ENCODE data around the gene APH1B. TPM values are rescaled to one million over a fixed set of nuclear protein-coding genes. Genes with fewer than 3 reads are reported as not detected.

APH1B gene
- total RNA-seq, 1 donor from 2014 or later = 12.1 TPM

DNA sequence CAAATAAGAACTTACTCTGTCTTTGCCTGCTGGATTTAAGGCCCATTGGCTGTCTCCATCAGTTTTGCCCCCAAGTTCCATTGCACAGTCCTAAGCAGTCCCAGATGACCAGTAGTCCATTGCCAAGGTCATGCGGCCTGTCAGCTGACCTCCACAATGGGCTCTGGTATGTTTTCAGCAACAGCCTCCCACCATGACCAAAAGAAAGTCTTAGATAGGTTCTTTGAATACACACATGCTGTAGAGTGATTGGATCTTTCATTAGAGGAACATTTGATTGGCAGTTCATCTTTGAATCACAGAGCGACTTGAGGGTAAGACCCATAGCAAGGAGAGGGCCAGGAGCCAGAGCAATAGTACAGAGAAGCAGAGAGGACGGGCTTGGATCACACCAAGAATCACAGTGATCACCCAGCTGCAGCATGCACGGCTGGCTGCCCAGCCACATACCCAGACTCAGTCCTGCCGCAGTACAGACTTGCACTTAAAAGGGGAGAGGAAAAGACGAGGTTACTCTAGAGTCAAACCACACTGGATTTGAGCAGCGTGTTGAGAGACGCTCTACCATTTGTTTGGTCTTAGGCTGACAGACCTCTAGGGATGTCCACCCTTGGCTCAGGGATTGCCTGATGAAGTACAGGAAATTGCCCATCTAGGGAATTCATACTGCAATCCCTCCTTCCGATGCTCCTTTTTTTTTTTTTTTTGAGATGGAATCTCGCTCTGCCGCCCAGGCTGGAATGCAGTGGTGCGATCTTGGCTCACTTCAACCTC lies 50.4 kb downstream of the APH1B start:
- no peak overlapping the region for H3K4me3 ChIP-seq (ENCODE audit: low read depth, low read length)
- no peaks in the 10 kb centered on the region for H3K27me3 ChIP-seq (ENCODE audit: control insufficient read depth, insufficient read depth, low read length)
- no peak for DNase-seq (ENCODE audit: low read depth)
- TF ChIP-seq, protein P1, sequence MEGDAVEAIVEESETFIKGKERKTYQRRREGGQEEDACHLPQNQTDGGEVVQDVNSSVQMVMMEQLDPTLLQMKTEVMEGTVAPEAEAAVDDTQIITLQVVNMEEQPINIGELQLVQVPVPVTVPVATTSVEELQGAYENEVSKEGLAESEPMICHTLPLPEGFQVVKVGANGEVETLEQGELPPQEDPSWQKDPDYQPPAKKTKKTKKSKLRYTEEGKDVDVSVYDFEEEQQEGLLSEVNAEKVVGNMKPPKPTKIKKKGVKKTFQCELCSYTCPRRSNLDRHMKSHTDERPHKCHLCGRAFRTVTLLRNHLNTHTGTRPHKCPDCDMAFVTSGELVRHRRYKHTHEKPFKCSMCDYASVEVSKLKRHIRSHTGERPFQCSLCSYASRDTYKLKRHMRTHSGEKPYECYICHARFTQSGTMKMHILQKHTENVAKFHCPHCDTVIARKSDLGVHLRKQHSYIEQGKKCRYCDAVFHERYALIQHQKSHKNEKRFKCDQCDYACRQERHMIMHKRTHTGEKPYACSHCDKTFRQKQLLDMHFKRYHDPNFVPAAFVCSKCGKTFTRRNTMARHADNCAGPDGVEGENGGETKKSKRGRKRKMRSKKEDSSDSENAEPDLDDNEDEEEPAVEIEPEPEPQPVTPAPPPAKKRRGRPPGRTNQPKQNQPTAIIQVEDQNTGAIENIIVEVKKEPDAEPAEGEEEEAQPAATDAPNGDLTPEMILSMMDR (IDR thresholded peaks at IDR 0.05; ENCODE audit: insufficient read depth, low read length, poor library complexity, severe bottlenecking) = no peak
- no peaks in the 10 kb centered on the region for H3K36me3 ChIP-seq (ENCODE audit: control insufficient read depth, insufficient read depth, low read length)

DNA sequence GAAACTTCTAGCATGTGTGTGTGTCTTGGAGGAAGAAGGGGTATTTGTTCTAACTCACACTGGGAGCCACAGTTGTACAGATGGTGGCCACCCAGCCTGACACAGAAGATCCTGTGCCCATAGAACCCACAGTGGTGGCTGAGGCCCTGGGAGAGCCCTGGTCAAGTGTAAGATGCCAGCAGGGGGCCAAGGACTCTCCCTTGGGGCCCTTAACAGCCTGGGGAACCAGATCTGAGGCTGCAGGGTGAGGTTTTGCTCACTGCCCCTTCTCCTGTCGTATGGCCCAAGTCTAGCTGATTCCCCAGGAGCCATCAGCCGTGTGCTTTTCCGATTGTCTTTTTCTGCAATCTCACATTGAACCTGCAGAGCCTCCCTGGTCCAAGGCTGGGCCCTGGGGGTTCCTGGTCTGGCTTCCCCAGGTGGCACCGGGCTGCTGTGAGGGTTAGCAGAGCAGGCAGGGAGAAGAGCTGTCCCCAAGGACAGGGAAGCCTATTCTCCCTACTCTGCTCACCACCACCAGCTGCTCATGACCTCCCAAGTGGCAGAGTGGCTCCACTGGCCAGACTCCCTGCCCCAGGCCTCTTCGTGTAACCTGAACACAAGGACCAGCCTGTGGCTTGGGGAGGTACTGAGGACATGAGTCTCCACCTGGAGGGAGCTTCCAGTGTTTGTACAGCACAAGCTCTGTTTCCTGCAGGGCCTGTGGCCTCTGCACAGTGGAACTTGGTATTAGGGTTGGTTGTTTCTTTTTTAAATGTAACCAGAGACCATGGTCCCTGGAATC lies 52.4 kb downstream of the APH1B start:
- DNase-seq (ENCODE audit: low read depth) = no peak
- Histone ChIP-seq H3K4me3 (ENCODE audit: low read depth, low read length) (no peak overlapping the region), H3K36me3 (ENCODE audit: control insufficient read depth, insufficient read depth, low read length) (no peaks in the 10 kb centered on the region), H3K27me3 (ENCODE audit: control insufficient read depth, insufficient read depth, low read length) (no peaks in the 10 kb centered on the region)
- TF ChIP-seq, protein P1 (IDR thresholded peaks at IDR 0.05; ENCODE audit: insufficient read depth, low read length, poor library complexity, severe bottlenecking) = no peak

DNA sequence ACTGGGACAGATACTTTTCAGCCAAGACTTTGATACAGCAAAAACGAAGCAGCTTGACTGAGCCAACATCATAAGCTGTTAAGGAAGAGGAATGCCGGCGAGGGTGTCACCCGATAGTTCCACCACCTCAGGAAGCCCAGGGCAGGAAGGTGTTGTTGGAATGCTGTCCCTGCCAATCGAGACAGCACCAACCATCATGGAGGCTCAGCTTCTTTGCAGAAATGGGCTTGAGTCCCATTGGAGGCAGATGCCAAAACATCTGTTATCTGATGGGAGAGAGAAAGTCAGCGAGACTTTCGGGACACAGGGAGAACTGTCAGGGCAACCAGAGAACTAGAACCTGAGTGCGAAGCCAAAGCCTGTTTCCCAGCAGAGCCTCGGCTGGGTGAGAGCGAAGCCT lies 53.5 kb downstream of the APH1B start:
- TF ChIP-seq, protein P1 (IDR thresholded peaks at IDR 0.05; ENCODE audit: insufficient read depth, low read length, poor library complexity, severe bottlenecking) = no peak
- no peak for DNase-seq (ENCODE audit: low read depth)
- Histone ChIP-seq H3K36me3 (ENCODE audit: control insufficient read depth, insufficient read depth, low read length) (no peaks in the 10 kb centered on the region), H3K27me3 (ENCODE audit: control insufficient read depth, insufficient read depth, low read length) (no peaks in the 10 kb centered on the region), H3K4me3 (ENCODE audit: low read depth, low read length) (no peak overlapping the region)

DNA sequence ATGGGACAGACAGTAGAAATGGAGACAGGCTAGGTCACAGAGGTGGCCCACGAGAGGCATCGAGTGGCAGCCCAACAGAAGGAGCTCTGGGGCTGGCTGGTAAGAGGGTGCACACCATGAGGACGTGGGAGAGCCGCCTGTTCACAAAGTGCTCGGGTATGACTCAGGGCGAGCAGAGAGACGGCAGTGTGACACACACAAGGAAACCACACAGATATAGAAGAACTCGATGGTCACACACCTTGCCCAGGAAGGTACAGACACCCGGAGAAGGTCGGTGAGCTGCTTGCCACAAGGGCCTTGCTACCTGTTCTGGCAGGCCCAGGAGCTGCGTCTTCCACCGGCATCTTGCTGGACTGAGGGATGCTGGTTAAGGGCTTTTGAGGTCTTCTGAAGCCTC lies 54.1 kb downstream of the APH1B start:
- Histone ChIP-seq H3K36me3 (ENCODE audit: control insufficient read depth, insufficient read depth, low read length) (no peaks in the 10 kb centered on the region), H3K27me3 (ENCODE audit: control insufficient read depth, insufficient read depth, low read length) (no peaks in the 10 kb centered on the region), H3K4me3 (ENCODE audit: low read depth, low read length) (no peak overlapping the region)
- DNase-seq (ENCODE audit: low read depth) = no peak
- TF ChIP-seq, protein P1 (IDR thresholded peaks at IDR 0.05; ENCODE audit: insufficient read depth, low read length, poor library complexity, severe bottlenecking) = no peak

DNA sequence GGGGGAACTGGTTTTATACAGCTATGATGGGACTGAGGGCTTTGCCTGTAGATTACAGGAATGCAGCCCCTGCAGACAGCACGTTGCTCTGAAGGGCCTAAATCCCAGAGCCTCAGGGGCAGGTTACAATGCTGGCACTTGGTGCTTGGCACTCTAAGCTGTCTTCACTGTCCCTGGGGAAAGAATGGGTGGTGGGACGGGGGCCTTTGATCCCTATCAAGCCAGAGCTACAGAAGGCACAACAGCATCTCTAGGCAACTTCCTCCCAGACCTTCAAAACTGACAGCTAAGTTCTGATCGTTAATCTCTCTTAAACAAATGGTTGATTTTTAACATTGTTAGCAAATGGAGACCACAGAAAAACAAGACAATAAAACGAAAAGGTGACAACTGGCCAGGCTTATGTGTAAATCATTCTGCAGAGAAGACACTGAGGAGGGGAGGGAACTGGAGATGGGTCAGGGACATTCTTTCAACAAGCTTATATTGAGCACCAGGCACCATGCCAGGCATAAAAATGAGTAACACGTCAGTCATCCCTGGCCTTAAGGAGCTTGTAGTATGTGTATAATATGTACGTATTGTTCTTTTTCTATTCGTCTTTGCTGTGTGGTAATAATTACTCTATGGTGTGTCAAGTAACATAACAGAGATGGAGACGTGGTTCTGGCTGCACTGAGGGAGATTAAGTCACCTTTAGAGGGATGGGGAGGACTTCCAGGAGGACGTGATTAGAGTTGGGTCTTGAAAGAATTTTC lies 55.1 kb downstream of the APH1B start:
- Histone ChIP-seq H3K4me3 (ENCODE audit: low read depth, low read length) (no peak overlapping the region), H3K27me3 (ENCODE audit: control insufficient read depth, insufficient read depth, low read length) (no peaks in the 10 kb centered on the region), H3K36me3 (ENCODE audit: control insufficient read depth, insufficient read depth, low read length) (no peaks in the 10 kb centered on the region)
- TF ChIP-seq, protein P1 (IDR thresholded peaks at IDR 0.05; ENCODE audit: insufficient read depth, low read length, poor library complexity, severe bottlenecking) = no peak
- DNase-seq (ENCODE audit: low read depth) = peak; percentile 66

All from kidney epithelial cell (primary cell).